GM20431 (cell line): ENCODE results near the gene CLTB.
"Not testable (repeated sequence)": the region's sequence is repeated elsewhere in the genome, so short reads cannot be mapped to it uniquely, and the experiment has no call there.

Experiments used
- in situ Hi-C: fragments of 300-500 bp; cut with MseI, MboI; formaldehyde crosslinking; loops from one replicate; pipeline ENCODE4 v1.15.0; 2020; ENCODE audit warnings: low sequenced_read_pairs; ENCODE audit not compliant: unreplicated experiment

The CLTB gene

DNA sequence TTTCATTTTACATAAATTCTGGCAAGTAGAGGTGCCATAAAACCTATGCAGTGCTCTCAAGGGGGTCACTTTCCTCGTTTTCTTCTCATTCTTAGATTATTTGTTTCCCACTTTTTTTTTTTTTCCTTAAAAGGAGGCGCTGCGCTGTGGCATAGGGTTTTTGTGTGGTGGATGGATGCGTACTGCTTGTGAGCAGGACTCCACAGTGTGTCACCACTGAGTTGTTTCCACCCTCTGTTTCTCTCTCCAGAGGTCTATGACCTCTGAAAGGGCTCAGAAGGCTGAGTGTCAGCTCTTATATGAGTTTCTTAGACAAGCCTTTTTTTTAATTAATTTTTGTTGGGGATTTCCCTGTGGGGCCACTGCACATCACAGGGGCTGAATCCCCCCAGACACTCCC is 13.6 kb upstream of the CLTB start:
- in situ Hi-C loops: no loop called here

DNA sequence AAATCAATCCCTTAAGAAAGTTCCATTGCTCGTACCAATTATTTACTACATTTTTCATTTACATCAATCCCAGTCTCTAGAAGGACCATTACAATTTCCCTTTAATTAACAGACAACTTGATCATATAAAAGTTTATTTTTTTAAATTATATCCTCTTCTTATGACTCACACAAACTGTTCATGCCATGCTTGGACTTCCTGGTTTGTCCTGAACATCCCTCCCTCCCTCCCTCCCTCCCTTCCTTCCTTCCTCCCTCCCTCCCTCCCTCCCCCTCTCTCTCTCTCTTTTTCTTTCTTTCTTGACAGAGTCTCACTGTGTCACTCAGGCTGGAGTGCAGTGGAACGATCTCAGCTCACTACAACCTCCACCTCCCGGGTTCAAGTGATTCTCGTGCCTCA is 11.6 kb upstream of the CLTB start:
- in situ Hi-C loops: no loop called here

DNA sequence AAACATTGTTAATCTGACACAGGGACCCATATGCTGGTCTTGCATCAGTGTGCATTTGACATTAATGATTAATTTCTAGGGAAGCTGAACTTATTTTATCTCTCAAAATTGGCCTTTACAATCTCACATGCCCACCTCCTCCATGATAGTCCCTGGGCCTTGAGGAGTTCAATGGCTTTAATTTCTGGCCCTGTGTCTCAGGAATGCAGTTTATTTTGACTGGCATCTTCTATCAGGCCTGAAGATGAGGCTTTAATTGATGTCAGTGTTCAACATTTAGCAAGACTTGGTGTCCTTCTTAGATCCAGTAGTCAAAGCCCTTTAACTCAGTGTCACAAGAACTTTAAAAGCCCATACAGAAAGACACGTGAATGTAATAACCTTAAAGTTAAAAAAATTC is 10.5 kb upstream of the CLTB start:
- in situ Hi-C loops: no loop called here

- in situ Hi-C loops: no loop called here
Measured at GRCh38 chr5:176425791-176426190, 9.5 kb upstream of the CLTB start.

GRCh38 chr5:176425138-176425537 is 8.8 kb upstream of the CLTB start:
- in situ Hi-C loops: no loop called here

- in situ Hi-C loops: no loop called here
Measured at GRCh38 chr5:176424181-176424580, 7.8 kb upstream of the CLTB start.

GRCh38 chr5:176420972-176421544 is 4.7 kb upstream of the CLTB start:
- in situ Hi-C loops: no loop called here

- in situ Hi-C loops: no loop called here
Measured at GRCh38 chr5:176420086-176420485, 3.7 kb upstream of the CLTB start.

- in situ Hi-C loops: no loop called here
Measured at GRCh38 chr5:176418251-176418650, 1.9 kb upstream of the CLTB start.

DNA sequence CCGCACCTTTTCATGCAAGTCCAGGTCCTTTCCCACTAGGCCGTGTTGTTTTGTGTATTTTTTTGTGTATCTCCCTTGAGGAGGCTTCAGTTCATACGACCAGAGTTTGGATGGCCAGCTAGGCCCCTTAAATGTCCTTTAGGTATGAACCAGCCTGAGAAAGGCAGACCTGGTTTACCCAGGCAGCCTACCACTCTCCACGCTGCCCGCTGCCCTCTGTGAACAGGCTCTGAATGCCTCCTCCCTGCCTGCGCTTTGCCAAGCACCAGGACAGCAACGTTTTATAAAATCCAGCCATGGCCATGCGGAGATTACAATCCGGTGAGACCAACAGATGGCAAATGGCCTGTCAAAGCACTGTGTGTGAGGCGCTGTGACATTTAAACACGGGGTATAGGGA is 626 bp upstream of the CLTB start:
- in situ Hi-C loops: no loop called here

DNA sequence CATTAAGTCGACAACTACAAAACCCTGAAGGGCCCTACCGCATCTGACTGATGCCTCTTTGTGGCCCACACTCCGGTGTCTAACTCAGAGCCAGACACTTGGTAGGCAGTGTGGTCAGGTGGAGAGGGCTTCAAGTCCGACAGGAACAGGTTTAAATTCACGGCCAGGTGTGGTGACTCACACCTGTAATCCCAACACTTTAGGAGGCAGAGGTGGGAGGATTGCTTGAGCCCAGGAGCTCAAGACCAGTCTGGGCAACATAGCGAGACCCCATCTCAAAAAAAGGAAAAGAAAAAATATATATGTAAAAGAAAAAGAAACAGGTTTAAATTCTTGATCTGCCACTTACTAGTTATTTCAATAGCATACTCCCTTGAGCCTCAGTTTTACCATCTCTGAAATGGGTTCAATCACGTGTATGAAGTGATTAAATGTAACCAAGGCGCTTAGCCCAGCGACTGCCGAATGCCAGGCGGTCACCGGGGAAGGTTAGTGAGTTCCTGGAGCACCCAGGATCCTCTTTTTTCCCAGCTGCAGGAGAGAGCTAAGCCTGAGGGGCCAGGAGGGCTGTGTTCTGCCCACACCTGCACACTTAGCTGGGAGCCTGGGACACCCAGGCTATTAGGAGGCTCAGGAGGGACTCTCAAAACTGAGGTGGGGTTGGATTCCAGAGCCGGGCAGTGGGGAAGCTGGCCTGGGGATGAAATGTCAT is 943 bp downstream of the CLTB start:
- in situ Hi-C loops: no loop called here

DNA sequence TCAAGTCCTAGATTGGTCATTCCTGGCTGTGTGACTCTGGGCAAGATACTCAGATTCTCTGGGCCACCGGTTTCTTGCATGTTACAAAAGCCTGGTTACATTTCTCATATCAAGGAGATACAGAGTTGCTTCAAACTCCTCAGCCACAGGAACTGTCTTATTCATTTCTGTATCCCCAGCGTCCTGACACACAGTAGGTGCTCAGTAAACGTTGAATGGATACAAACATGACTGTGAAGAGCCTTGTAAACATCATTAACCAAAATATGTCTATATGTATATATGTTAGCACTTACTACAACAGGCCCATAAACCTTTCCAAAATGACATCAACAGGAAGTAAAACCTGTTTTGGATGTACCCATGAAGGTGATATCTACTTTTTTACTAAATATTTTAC is 1.6 kb downstream of the CLTB start:
- in situ Hi-C loops: no loop called here

DNA sequence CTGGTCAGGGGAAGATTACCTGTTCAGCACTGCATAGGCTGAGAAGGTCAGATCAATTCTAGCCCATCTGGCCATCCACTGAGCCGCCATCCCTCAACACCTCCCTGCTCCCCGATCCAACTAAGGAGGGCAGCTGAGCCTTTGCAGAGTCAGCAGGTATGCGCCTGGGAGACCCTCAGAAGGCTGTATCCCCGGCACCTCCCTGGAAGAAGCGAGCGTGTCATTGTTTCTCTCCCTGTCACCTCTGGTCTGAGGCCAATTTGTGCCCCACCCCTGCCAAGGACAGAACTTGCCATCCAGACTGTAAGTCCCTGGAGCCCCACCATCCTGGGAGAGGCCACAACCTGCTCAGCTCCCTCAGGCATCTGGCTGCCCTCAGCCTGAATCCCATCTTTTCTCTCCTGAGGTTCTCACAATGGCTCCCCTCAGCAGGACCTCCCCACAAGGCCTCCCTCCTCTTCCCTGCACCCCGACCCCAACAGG is 2.6 kb downstream of the CLTB start:
- in situ Hi-C loops: no loop called here

DNA sequence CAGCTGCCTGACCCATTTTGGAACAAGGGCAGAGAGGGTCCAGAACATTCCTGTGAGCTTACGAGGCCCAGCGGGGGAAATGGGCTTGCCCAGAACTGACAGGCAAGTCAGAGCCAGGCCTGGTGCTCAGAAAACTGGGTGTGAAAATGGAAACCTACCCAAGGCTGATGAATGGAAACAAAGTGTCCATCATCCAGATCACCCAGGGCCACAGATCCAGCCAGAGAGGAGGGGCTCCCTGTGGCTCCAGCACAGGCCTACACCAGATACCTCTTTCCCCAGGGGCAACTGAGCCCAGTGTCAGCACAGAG is 3.1 kb downstream of the CLTB start:
- in situ Hi-C loops: no loop called here

GRCh38 chr5:176412517-176413254 is 3.7 kb downstream of the CLTB start:
- in situ Hi-C loops: no loop called here

- in situ Hi-C loops: no loop called here
Measured at GRCh38 chr5:176410486-176411180, 5.7 kb downstream of the CLTB start.

- in situ Hi-C loops: no loop called here
Measured at GRCh38 chr5:176409765-176410164, 6.6 kb downstream of the CLTB start.

- in situ Hi-C loops: no loop called here
Measured at GRCh38 chr5:176408590-176408989, 7.7 kb downstream of the CLTB start.

DNA sequence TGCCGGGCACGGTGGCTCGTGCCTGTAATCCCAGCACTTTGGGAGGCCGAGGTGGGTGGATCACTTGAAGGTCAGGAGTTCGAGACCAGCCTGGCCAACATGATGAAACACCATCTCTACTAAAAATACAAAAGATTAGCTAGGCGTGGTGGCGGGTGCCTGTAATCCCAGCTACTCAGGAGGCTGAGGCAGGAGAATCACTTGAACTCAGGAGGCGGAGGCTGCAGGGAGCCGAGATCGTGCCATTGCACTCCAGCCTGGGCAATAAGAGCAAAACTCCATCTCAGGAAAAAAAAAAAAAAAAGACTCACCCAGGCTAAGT is 8.1 kb downstream of the CLTB start:
- in situ Hi-C loops: not testable (repeated sequence)

- in situ Hi-C loops: no loop called here
Measured at GRCh38 chr5:176407456-176408251, 8.7 kb downstream of the CLTB start.
